Measurements from ENCODE around the gene NME7.

- TF ChIP-seq CTCF (IDR thresholded peaks at IDR 0.05; ENCODE audit: low read depth, low read length) (no peak), EZH2phosphoT487 (IDR thresholded peaks at IDR 0.05; ENCODE audit: low read depth) (no peak)
Measured at GRCh38 chr1:169118227-169118626, 249.4 kb downstream of the NME7 start.

All from OCI-LY3 (cell line).